Activated naive CD4-positive, alpha-beta T cell (primary cell): ENCODE results near the gene HYAL1.
"Not testable (repeated sequence)": the region's sequence is repeated elsewhere in the genome, so short reads cannot be mapped to it uniquely, and the experiment has no call there.

Experiments used
- DNase-seq, 4 experiments: peaks; one replicate each; lab custom pipeline; 2025; lab: John Stamatoyannopoulos, UW

HYAL1 gene

GRCh38 chr3:50272911-50273688 is 30.3 kb downstream of the HYAL1 start:
- peak; percentile 75 to 91 (median 87) for DNase-seq

GRCh38 chr3:50272538-50272910 is 30.9 kb downstream of the HYAL1 start:
- DNase-seq, result not testable (repeated sequence)

- DNase-seq, result no peak
Observed at GRCh38 chr3:50271314-50271936, 31.9 kb downstream of the HYAL1 start.

- DNase-seq, result no peak
Observed at GRCh38 chr3:50270422-50271224, 32.8 kb downstream of the HYAL1 start.

GRCh38 chr3:50269977-50270413 is 33.4 kb downstream of the HYAL1 start:
- no peak for DNase-seq

GRCh38 chr3:50269460-50269859 is 33.9 kb downstream of the HYAL1 start:
- no peak for DNase-seq

GRCh38 chr3:50268703-50269451 is 34.5 kb downstream of the HYAL1 start, which contains the start of gene SEMA3B:
Gene SEMA3B (plus strand): TSS chr3:50269147. CDS start chr3:50269241, 94 bp downstream.
- DNase-seq, result no peak

- DNase-seq, result no peak
Observed at GRCh38 chr3:50268276-50268675, 35.1 kb downstream of the HYAL1 start.

GRCh38 chr3:50267280-50267913 is 36.0 kb downstream of the HYAL1 start:
- no peak for DNase-seq

GRCh38 chr3:50266836-50267235 is 36.5 kb downstream of the HYAL1 start:
- DNase-seq, result no peak

GRCh38 chr3:50266017-50266416 is 37.4 kb downstream of the HYAL1 start:
- no peak for DNase-seq

- DNase-seq, result no peak
Observed at GRCh38 chr3:50265571-50265970, 37.8 kb downstream of the HYAL1 start.

- DNase-seq, result no peak
Observed at GRCh38 chr3:50264964-50265485, 38.3 kb downstream of the HYAL1 start.

GRCh38 chr3:50264383-50264963 is 38.9 kb downstream of the HYAL1 start:
- DNase-seq, result no peak

GRCh38 chr3:50263478-50264382 is 39.6 kb downstream of the HYAL1 start:
- no peak for DNase-seq

GRCh38 chr3:50262778-50263177 is 40.6 kb downstream of the HYAL1 start:
- DNase-seq, result no peak

GRCh38 chr3:50262200-50262599 is 41.2 kb downstream of the HYAL1 start:
- not testable (repeated sequence) for DNase-seq

- DNase-seq, result no peak
Observed at GRCh38 chr3:50261505-50261904, 41.9 kb downstream of the HYAL1 start.

GRCh38 chr3:50260942-50261441 is 42.4 kb downstream of the HYAL1 start:
- DNase-seq, result no peak
